Mucosa of descending colon (tissue), 3 donors: ENCODE measurements around the gene FAM131B. TPM values are rescaled to one million over a fixed set of nuclear protein-coding genes. Genes with fewer than 3 reads are reported as not detected.

ENCODE experiments used
- ATAC-seq: fragments of 200-7000 bp; cut with Tn5 transposase; one replicate; pipeline ENCODE4 v1.9.1; 2020; ENCODE audit warnings: mild to moderate bottlenecking, moderate library complexity
- DNase-seq, 3 donors: peaks; one replicate each; pipeline ENCODE4 v3.0.0-alpha.2; 2020
- H3K36me3 ChIP-seq: fragments of 200-600 bp; one replicate; pipeline ENCODE4 v1.8.0; 2021; ENCODE audit warnings: low read depth, mild to moderate bottlenecking
- H3K4me1 ChIP-seq: fragments of 200-600 bp; one replicate; pipeline ENCODE4 v1.8.0; 2021; ENCODE audit warnings: low read depth, mild to moderate bottlenecking
- H3K4me3 ChIP-seq: fragments of 200-600 bp; one replicate; pipeline ENCODE4 v1.8.0; 2021; ENCODE audit warnings: mild to moderate bottlenecking
- H3K9me3 ChIP-seq: fragments of 200-600 bp; one replicate; pipeline ENCODE4 v1.8.0; 2021; ENCODE audit warnings: mild to moderate bottlenecking
- CTCF ChIP-seq: fragments of 200-600 bp; IDR thresholded peaks from one replicate; pipeline ENCODE4 v1.8.0; 2022; ENCODE audit warnings: antibody characterized with exemption, mild to moderate bottlenecking
- intact Hi-C, 2 donors: fragments of 100-400 bp; cut with DNase I in 1 of 2; cut with micrococcal nuclease in 1 of 2; formaldehyde crosslinking; loops; one replicate each; pipeline versions ENCODE4 v1.11.0 to v1.11.1; 2022; cut with DNase I, micrococcal nuclease
- total RNA-seq, 3 donors: library from RNA; stranded (reverse); fragmentation: NEBNext Ultra II Directional in 2 of 3; extraction: Animal tissue kit (Norgen Biotek cat#: 25700) in 2 of 3; gene quantifications; one replicate each; pipeline versions ENCODE4 v1.2.1 to v1.2.4, GENCODE V29; 2021 to 2023
- donor health status: DM: no; HTN: no; CAD: no; lungs with moderate emphysema.
- donor health status: DM: no; HTN: no; CAD: no.
- donor health status: DM: no; HTN: yes; CAD: no.

FAM131B gene
- total RNA-seq, 3 donors from 2014 or later, result 0.43 to 6.2 (median 1.6) TPM

GRCh38 chr7:143368387-143368786 lies 5.9 kb upstream of the FAM131B start:
- Histone ChIP-seq H3K4me3 (no peak overlapping the region), H3K4me1 (peaks cover 28% of the 10 kb centered on the region), H3K36me3 (no peaks in the 10 kb centered on the region), H3K9me3 (no peaks in the 10 kb centered on the region)
- intact Hi-C loops, result no loop called here
- ATAC-seq (no peak), DNase-seq (no peak)
- TF ChIP-seq CTCF, result no peak

GRCh38 chr7:143367972-143368371 lies 5.5 kb upstream of the FAM131B start:
- DNase-seq (peak; percentile 88 to 91 (median 90)), ATAC-seq (peak; percentile 87)
- no peaks in the 10 kb centered on the region for H3K9me3 ChIP-seq
- H3K4me3 ChIP-seq, result no peak overlapping the region
- TF ChIP-seq CTCF, result no peak
- no peaks in the 10 kb centered on the region for H3K36me3 ChIP-seq
- peaks cover 29% of the 10 kb centered on the region for H3K4me1 ChIP-seq
- intact Hi-C loops, result no loop called here

- Histone ChIP-seq H3K4me1 (peaks cover 13% of the 10 kb centered on the region), H3K9me3 (no peaks in the 10 kb centered on the region), H3K4me3 (no peak overlapping the region), H3K36me3 (no peaks in the 10 kb centered on the region)
- DNase-seq (no peak), ATAC-seq (no peak)
- no peak for TF ChIP-seq CTCF
- intact Hi-C loops, result no loop called here
Observed at GRCh38 chr7:143363016-143363937, 764 bp upstream of the FAM131B start.

- DNase-seq, result no peak
Observed at GRCh38 chr7:143361552-143362130, 872 bp downstream of the FAM131B start.

More at GRCh38 chr7:143361552-143362130, 872 bp downstream of the FAM131B start:
- intact Hi-C loops, result no loop called here
- TF ChIP-seq CTCF, result no peak
- Histone ChIP-seq H3K4me3 (no peak overlapping the region), H3K9me3 (no peaks in the 10 kb centered on the region), H3K36me3 (no peaks in the 10 kb centered on the region), H3K4me1 (peaks cover 6% of the 10 kb centered on the region)
- ATAC-seq, result peak; percentile 44
